Islet of Langerhans (tissue), 1 donor: ENCODE results near the gene ZNF784.

Experiments
- FAIRE-seq: peaks from one replicate; lab custom pipeline; 2011; peaks lifted over from hg19 to GRCh38; lab: Jason Lieb, UNC

Gene ZNF784

GRCh38 chr19:55642153-55643002 is 18.0 kb upstream of the ZNF784 start:
- no peak for FAIRE-seq

GRCh38 chr19:55641426-55642152 is 17.2 kb upstream of the ZNF784 start:
- no peak for FAIRE-seq

GRCh38 chr19:55640577-55641425 is 16.4 kb upstream of the ZNF784 start, which contains the start of gene ZNF580:
Gene ZNF580 (plus strand): TSS chr19:55641002. CDS start chr19:55642509, 1,507 bp downstream.
- no peak for FAIRE-seq

GRCh38 chr19:55640043-55640576 is 15.7 kb upstream of the ZNF784 start:
- FAIRE-seq: no peak

DNA sequence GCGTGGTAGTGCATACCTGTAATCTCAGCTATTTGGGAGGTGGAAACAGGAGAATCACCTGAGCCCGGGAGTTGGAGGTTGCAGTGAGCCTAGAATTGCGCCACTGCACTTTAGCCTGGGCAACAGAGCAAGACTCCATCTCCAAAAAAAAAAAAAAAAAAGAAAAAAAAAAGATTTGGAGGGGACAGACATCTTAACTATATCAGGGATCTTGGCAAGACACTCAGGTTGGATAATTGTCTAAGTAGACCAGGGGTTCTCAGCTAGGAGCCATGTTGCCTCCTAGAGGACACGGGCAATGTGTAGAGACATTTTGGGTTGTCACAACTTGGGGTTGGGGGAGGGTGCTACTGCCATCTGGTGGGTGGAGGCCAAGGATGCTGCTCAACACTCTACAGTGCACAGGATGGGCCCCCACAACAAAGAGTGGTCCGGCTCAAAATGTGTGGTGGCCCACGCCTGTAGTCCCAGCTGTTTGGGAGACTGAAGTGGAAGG is 14.5 kb upstream of the ZNF784 start:
- FAIRE-seq: no peak

- FAIRE-seq: no peak
Observed at GRCh38 chr19:55637534-55637933, 13.2 kb upstream of the ZNF784 start.

DNA sequence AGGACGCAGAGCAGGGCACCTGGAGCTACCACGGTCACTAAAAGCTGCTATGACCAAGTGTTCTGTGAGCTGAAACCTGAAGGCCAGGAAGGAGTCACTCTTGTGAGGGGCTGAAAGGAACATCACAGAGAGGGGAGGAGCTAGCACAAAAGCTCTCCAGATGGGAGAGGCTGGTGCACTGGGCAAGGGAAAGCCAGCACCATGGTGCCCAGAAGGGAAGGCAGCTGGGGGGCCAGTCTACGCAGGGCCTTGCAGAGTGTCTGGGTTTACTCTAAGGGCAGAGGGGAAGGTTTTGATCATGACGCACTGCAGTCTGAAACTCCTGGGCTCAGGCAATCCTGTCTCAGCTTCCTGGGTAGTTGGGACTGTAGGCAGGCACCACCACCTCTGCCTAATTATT is 12.4 kb upstream of the ZNF784 start:
- no peak for FAIRE-seq

DNA sequence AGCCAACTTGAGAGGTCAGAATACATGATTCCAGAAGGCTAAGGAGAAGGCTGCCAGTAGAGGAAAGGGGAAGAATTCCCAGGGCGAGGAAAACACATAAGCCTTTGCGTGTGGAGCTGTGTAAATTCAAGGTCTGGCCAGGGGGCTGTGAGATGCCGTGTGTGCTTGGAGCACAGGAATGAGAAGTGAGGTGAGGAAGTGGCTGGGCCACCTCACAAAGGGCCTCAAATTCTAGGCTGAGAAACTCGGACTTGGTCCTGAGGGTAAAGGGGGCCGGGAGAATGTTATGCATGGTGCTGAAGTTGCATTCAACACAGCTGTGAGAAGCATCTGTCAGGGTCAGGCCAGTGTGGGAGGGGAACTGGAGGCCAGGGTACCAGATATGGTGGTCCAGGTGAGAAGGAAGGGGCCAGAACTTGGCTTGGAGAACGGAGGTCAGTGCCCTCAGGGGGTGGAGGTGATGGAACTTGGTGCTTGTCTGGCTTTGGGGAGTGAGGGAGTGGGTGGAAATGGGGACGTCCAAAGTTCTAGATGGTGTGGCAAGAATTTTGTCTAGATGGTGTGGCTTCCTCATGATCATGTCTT is 11.6 kb upstream of the ZNF784 start:
- FAIRE-seq: no peak

DNA sequence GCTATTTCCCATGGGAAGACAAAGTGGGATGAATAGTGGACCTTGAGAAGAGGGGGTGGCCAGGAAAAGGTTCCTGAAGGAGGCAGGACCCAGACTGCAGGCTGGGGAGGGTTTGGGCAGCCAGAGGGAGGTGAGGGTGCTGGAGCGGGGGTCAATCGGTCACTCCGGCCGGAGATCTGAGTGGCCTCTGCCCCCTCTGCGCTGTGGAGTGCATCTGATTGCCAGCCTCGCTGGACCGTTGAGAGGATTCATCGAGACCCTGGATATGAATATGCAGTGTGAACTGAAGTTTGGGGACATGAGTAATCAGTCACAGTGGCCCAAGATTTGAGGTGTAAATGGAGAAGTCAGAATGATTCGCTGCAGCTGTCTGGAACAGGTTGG is 11.0 kb upstream of the ZNF784 start:
- FAIRE-seq: no peak

GRCh38 chr19:55633861-55634260 is 9.5 kb upstream of the ZNF784 start:
- FAIRE-seq: no peak

DNA sequence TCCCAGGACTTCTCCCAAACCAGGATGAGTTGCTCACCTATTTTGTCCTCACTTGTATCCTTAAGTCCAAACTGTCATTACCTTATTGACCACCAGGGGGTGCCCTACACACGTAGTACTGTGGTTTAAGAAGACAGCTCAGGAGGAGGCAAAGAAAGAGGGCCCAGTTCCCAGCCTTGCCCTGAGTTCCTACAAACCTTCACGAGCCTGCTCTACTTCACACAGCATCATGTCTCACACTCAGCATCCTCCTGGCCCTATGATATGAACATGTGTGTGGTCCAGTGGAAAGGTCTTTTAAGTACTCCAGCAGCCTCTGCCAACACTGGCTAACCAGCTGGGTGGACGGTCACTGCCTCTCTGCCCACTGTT is 8.1 kb upstream of the ZNF784 start:
- FAIRE-seq: peak; percentile 33

GRCh38 chr19:55626350-55626749 is 2.0 kb upstream of the ZNF784 start:
- no peak for FAIRE-seq

GRCh38 chr19:55625004-55625326 is 599 bp upstream of the ZNF784 start:
- FAIRE-seq: no peak

GRCh38 chr19:55623561-55623960 is 805 bp downstream of the ZNF784 start:
- no peak for FAIRE-seq

DNA sequence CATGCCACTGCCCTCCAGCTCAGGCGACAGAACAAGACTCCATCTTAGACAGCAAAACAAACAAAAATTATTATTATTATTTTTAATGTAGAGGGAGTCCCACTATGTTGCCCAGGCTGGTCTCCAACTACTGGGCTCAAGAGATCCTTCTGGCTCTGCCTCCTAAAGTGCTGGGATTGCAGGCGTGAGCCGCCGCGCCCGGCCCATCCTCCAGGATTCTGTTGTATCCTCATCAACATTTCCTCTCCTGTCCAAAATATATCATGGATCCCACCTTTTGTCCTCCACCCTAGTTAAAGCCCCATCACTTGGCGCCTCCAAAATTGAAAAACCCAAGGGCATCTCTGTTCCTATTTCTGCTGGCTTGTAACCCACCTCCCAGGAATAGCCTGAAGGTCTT is 1.2 kb downstream of the ZNF784 start:
- FAIRE-seq: no peak

GRCh38 chr19:55622242-55622969 is 2.0 kb downstream of the ZNF784 start:
- no peak for FAIRE-seq

DNA sequence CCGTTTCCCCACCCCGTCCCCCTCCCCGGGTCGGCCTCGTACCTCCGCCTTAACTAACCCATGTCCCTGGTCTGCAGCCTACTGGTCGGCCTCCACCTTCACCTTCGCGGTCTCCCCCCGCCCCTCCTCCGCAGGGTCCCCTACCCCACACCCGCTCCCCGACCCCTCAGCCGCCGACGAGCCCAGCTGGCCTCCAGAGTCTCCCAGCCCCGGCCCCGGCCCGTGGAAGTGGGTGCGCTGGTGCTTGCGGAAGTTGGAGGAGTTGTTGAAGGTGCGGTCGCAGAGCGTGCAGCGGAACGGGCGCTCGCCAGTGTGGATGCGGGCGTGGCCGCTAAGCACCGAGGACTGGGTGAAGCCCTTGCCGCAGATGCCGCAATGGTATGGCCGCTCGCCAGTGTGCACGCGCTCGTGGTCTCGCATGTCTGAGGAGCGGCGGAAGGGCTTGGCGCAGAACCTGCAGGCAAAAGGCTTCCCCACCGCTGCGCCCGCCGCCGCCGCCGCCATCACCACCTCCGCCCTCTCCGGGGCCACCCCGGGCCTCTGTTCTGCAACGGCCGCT is 2.6 kb downstream of the ZNF784 start:
- no peak for FAIRE-seq

GRCh38 chr19:55621205-55621672 is 3.1 kb downstream of the ZNF784 start:
- FAIRE-seq: no peak

DNA sequence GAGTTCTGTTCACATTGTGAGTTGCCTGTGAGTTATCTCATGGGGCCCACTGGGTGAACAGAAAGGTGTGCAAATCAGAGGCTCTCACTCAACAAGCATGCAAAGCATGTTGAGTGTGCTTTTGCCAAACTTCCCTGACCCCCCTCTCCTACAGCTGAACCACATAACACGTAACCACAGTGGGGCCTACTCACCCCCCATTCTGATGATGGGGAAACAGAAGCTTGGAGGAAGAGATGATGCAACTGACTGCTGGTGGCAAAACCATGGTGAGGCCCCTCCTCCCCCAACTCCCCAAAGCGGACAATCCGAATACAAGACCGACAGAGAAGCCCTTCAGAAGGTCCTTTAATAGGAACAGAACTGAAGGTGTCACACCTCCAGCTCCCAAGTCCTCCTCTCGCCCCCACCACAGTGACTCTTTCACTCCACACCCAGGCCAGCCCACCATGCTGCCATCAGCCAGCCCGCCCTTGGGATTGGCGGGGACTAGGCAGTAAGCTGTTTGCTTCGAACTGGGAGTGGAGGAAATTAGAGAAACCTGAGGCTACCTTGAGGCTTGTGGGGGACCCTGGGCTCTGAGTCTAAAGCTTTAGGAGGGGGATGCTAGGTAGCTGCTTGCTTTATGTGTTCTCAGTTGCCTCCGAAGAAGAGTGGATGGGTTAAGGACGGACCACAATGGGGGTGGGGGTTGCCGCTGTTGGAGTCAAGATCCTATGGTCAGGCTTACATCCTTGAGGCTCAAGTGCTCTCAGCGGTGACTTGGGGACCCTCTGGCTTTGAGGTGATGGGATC is 3.8 kb downstream of the ZNF784 start:
- no peak for FAIRE-seq

DNA sequence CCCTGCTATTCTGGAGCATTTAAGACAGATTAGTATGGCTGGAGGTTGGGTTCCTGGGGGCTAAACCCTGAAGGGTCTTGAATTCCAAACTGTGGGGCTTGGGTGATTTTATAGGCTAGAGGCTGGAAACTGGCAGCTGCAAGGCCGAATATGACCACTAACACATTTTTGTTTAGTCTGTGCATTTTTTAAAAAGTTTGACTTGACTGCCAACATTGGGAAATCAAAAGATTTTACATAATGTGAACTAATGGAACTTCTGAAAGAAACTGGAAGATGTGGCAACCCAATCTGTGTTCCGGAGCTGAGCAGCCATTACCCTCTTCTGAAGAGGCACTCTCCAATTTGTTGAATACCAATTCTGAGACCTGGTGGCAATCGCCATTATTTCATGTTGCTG is 5.1 kb downstream of the ZNF784 start:
- FAIRE-seq: no peak
